Gastroesophageal sphincter (tissue), 4 donors: ENCODE measurements around the gene ZSWIM1. TPM values are rescaled to one million over a fixed set of nuclear protein-coding genes. Genes with fewer than 3 reads are reported as not detected.
A peak's percentile ranks its signal among the peaks of the same experiment; 100 is the strongest.

Source experiments
- ATAC-seq: fragments of 150-250 bp; one replicate; pipeline ENCODE4 v1.9.1; 2016; ENCODE audit warnings: mild to moderate bottlenecking, moderate library complexity
- H3K27ac ChIP-seq, 4 donors: fragments of 200-600 bp; sonication (generic) in 3 of 4; 1 replicate in 3 of 4; 2 replicates in 1 of 4; pipeline ENCODE4 v1.5.1; 2016 to 2019
- H3K27me3 ChIP-seq: fragments of 200-600 bp; sonication (generic); one replicate; pipeline ENCODE4 v1.5.1; 2019
- H3K36me3 ChIP-seq, 2 donors: fragments of 200-600 bp; sonication (generic); one replicate each; pipeline ENCODE4 v1.5.1; 2019; ENCODE audit warnings: control low read depth in 1 of 2
- H3K4me1 ChIP-seq, 3 donors: fragments of 200-600 bp; sonication (generic); 1 replicate in 2 of 3; 2 replicates in 1 of 3; pipeline ENCODE4 v1.5.1; 2016 to 2019; ENCODE audit warnings: control low read depth in 2 of 3
- H3K4me3 ChIP-seq, 2 donors: fragments of 200-600 bp; sonication (generic); one replicate each; pipeline ENCODE4 v1.5.1; 2019; ENCODE audit warnings: mild to moderate bottlenecking in 1 of 2, moderate library complexity in 1 of 2
- H3K9me3 ChIP-seq, 3 donors: fragments of 200-600 bp; sonication (generic); one replicate each; pipeline ENCODE4 v1.5.1; 2017 to 2019; ENCODE audit warnings: control low read depth in 2 of 3
- EP300 ChIP-seq: sonication (generic); formaldehyde crosslinking; IDR thresholded peaks from one replicate; pipeline ENCODE4 v1.6.1; 2017; ENCODE audit warnings: antibody characterized with exemption, mild to moderate bottlenecking
- POLR2A ChIP-seq, 2 donors: fragments of 450-650 bp; IDR thresholded peaks; one replicate each; pipeline ENCODE4 v1.6.1; 2017; ENCODE audit warnings: antibody characterized with exemption in 2 of 2, mild to moderate bottlenecking in 2 of 2, moderate library complexity in 1 of 2
- POLR2AphosphoS5 ChIP-seq: sonication (generic); formaldehyde crosslinking; IDR thresholded peaks from one replicate; pipeline ENCODE4 v1.6.1; 2017; ENCODE audit warnings: antibody characterized with exemption
- WGBS, 2 donors: methylation state at CpG; one replicate each; pipeline ENCODE4 v1.1.5; 2018; ENCODE audit warnings: low coverage in 1 of 2; 5-methylcytosine and 5-hydroxymethylcytosine counted together
- total RNA-seq, 4 donors: library from RNA; depleted of rRNA; stranded (reverse); fragments of >200 nt; gene quantifications; one replicate each; pipeline ENCODE4 v1.1.0, GENCODE V29; 2016
- TF ChIP-seq, protein P1 (sequence below), 4 experiments: fragments of 200-600 bp in 2 of 4; fragments of 450-650 bp in 2 of 4; sonication (generic) in 1 of 4; IDR thresholded peaks; one replicate each; pipeline ENCODE4 v1.5.1; 2017 to 2019; ENCODE audit warnings: antibody characterized with exemption in 4 of 4, mild to moderate bottlenecking in 2 of 4, moderate library complexity in 2 of 4

ZSWIM1 gene
- total RNA-seq, 4 donors from 2014 or later: 6.6 to 11.9 (median 9.1) TPM

DNA sequence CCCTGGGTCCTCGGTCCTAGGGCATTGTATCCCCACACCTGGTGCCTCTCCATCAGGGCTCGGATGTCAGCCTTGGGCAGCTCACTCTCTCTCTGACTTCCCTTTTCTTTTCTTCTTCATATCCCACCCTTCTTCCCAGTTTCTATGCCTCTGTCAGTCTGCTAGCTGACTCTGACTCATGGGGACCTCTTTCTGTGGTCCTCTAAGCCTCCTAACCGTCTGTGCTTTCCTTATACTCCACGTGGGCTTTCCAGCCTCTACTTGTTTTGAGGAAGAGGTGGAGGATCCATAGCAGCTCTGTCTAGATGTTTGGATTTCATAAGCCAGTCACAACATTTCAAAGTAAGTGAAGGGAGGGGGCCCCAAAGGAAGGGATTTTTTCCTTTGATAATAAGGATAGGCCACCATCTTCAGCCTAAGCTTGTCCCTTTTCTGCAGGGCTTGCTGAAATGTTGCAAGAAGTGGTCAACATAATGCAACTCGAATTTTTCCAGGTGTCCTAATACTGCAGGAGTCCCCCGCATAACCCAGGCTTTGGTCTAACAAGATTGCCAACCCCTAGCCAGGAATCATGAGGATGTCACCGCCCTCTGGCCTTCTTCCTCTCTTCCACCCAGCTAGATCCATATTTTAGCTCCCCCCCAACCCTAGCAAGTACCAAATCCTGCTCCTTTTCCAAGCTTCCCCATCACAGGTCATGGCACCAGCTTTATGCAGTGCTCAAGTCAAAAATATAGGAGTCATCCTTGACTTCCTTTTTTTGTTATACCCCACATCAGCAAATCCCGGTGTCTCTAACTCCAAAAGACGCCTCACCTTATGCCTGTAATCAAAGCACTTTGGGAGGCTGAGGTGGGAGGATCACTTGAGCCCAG lies 39.7 kb downstream of the ZSWIM1 start:
- TF ChIP-seq EP300 (no peak), POLR2AphosphoS5 (no peak), POLR2A (IDR thresholded peaks at IDR 0.05) (no peak)
- WGBS, 2 donors: 66 to 87% methylated on average over 4 to 6 of the region's 9 CpGs
- H3K4me3 ChIP-seq: no peak overlapping the region
- no peaks in the 10 kb centered on the region for H3K27me3 ChIP-seq
- ATAC-seq: no peak
- H3K27ac ChIP-seq: peak overlapping the region in 3 of 4 donors; percentile 66 to 77 (median 70)
- no peaks in the 10 kb centered on the region for H3K36me3 ChIP-seq
- H3K9me3 ChIP-seq: no peaks in the 10 kb centered on the region
- peaks cover 0 to 52% (median 34%) of the 10 kb centered on the region in 3 donors for H3K4me1 ChIP-seq

DNA sequence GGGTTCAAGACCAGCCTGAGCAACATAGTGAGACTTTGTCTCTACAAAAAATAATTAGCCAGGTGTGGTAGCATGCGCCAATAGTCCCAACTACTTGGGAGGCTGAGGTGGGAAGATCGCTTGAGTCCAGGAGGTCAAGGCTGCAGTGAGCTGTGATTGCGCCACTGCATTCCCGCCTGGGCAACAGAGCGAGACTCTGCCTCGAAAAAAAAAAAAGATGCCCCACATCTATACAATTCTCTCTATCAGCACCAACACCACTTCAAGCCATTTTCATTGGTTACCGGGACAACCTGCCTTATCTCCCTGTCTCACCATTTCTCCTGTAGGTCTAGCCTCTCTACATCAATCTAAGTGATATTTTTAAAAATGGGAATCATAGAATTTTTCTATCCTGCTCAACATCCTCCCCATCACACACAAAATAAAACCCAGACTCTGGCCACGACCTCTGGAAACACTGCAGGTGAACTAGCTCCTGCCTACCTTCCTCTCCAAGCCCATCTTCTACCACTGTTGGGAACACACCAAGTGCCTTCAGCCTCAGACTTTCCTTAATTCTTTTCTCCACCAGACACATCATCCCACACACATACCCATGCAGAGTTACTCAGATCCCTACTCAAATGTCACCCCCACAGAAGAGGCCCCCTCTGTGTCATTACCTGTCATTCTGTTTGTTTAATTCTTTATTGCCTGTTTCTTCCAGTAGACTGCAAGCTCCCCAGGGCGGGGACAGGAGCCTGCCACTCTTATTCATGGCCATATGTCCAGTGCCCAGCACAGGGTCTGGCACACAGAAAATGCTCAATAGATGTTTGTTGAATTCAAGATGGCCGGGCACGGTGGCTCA lies 40.5 kb downstream of the ZSWIM1 start:
- whole genome bisulfite sequencing, 2 donors: 77 to 89% methylated on average over 8 to 9 of the region's 11 CpGs
- H3K9me3 ChIP-seq: no peaks in the 10 kb centered on the region
- no peak for TF ChIP-seq POLR2AphosphoS5
- TF ChIP-seq, protein P1, sequence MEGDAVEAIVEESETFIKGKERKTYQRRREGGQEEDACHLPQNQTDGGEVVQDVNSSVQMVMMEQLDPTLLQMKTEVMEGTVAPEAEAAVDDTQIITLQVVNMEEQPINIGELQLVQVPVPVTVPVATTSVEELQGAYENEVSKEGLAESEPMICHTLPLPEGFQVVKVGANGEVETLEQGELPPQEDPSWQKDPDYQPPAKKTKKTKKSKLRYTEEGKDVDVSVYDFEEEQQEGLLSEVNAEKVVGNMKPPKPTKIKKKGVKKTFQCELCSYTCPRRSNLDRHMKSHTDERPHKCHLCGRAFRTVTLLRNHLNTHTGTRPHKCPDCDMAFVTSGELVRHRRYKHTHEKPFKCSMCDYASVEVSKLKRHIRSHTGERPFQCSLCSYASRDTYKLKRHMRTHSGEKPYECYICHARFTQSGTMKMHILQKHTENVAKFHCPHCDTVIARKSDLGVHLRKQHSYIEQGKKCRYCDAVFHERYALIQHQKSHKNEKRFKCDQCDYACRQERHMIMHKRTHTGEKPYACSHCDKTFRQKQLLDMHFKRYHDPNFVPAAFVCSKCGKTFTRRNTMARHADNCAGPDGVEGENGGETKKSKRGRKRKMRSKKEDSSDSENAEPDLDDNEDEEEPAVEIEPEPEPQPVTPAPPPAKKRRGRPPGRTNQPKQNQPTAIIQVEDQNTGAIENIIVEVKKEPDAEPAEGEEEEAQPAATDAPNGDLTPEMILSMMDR (IDR thresholded peaks at IDR 0.05): no peak
- TF ChIP-seq POLR2A (IDR thresholded peaks at IDR 0.05): no peak
- no peak for TF ChIP-seq EP300
- ATAC-seq: no peak
- H3K36me3 ChIP-seq: no peaks in the 10 kb centered on the region
- H3K4me3 ChIP-seq: no peak overlapping the region
- peaks cover 0 to 52% (median 34%) of the 10 kb centered on the region in 3 donors for H3K4me1 ChIP-seq
- no peak overlapping the region for H3K27ac ChIP-seq
- H3K27me3 ChIP-seq: no peaks in the 10 kb centered on the region

DNA sequence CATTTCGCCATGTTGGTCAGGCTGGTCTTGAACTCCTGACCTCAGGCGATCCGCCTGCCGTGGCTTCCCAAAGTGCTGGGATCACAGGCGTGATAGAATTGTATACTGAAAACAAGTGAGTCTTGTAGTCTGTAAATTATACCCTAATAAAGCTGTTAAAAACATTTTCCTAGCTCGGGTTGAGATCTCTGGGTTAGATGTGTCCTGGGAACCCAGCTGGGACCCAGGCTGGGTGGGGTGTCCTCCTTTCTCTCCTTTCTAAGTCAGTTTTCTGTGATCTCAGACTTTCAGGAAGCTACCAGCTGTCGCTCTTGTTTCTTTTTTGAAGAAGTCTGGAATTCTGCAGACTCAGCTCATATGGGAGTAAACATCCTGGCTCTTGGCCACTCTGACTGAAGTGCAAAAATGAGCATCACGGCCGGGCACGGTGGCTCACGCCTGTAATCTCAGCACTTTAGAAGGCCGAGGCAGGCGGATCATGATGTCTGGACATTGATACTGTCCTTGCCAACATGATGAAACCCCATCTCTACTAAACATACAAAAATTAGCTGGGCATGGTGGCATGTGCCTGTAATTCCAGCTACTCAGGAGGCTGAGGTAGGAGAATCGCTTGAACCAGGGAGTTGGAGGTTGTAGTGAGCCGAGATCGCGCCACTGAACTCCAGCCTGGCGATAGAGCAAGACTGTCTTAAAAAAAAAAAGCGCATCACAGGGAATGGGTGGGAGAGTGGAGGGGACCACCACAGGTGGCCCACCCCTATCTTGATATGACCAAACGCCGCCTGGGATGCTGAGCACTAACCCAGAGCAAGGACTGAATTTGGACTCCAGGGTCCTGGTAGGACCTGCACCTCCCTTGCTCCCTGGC lies 43.6 kb downstream of the ZSWIM1 start:
- no peaks in the 10 kb centered on the region for H3K36me3 ChIP-seq
- H3K27me3 ChIP-seq: no peaks in the 10 kb centered on the region
- WGBS, 2 donors: 17 to 44% methylated on average over 1 to 8 of the region's 21 CpGs
- ATAC-seq: peak; percentile 72
- no peak overlapping the region for H3K4me3 ChIP-seq
- H3K9me3 ChIP-seq: no peaks in the 10 kb centered on the region
- H3K27ac ChIP-seq: peak overlapping the region in 3 of 4 donors; percentile 61 to 71 (median 66)
- H3K4me1 ChIP-seq: peaks cover 0 to 30% (median 22%) of the 10 kb centered on the region in 3 donors
- TF ChIP-seq POLR2AphosphoS5: no peak

DNA sequence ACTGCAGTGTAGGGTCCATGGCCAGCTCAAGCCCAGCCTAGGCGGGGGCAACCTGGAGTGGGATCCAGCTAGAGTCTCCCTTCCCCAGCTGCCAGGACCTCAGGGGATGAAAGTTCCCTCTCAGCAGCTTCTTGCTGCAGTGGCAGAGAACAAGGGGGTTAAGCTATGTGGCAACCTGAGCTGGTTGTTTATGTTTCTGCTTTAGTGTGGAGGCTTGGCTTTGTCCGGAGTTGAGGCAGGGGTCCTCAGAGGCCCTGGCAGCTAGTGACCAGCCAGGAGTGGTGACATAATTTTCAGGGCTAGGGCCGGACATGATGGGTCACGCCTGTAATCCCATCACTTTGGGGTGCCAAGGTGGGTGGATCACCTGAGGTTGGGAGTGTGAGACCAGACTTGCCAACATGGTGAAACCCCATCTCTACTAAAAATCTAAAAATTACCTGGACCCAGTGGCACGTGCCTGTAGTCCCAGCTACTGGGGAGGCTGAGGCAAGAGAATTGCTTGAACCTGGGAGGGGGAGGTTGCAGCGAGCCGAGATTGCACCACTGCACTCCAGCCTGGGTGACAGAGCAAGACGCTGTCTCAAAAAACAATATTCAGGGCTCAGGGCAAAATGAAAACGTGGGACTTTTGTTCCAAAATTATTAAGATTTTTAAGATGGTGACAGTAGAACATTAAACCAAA lies 44.9 kb downstream of the ZSWIM1 start:
- Histone ChIP-seq H3K27ac (peak overlapping the region in 1 of 4 donors; percentile 66), H3K36me3 (no peaks in the 10 kb centered on the region), H3K4me1 (peaks cover 0 to 18% (median 17%) of the 10 kb centered on the region in 3 donors), H3K9me3 (no peaks in the 10 kb centered on the region), H3K27me3 (no peaks in the 10 kb centered on the region), H3K4me3 (no peak overlapping the region)
- WGBS, 2 donors: 44 to 69% methylated on average over 5 to 8 of the region's 9 CpGs
- ATAC-seq: no peak
- TF ChIP-seq POLR2AphosphoS5 (no peak), POLR2A (IDR thresholded peaks at IDR 0.05) (no peak), EP300 (no peak)
- TF ChIP-seq, protein P1 (IDR thresholded peaks at IDR 0.05): no peak

DNA sequence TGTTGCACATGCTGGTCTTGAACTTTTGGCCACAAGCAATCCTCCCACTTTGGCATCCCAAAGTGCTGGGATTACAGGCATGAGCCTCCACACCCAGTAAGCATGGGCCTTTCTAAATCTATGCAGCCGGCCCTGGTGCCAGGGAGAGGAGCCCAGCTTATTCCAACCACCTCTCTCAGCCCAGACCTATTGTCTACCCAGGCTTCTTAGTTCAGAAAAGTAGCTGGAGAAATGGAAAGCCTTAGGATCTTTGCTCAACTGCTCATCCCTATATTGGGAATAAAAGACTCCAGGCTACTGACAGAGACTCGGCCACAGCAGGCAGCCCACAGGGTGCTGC lies 45.7 kb downstream of the ZSWIM1 start:
- peaks cover 0 to 18% (median 17%) of the 10 kb centered on the region in 3 donors for H3K4me1 ChIP-seq
- H3K4me3 ChIP-seq: no peak overlapping the region
- no peaks in the 10 kb centered on the region for H3K36me3 ChIP-seq
- no peaks in the 10 kb centered on the region for H3K9me3 ChIP-seq
- H3K27ac ChIP-seq: no peak overlapping the region
- no peaks in the 10 kb centered on the region for H3K27me3 ChIP-seq
- WGBS, 2 donors: 40% methylated on average over 1 of the region's 2 CpGs; no CpG with 5 or more reads in 1 of the 2 donors
- no peak for ATAC-seq
- TF ChIP-seq EP300: no peak
